ENCODE measurements around the gene P2RY11. TPM values are rescaled to one million over a fixed set of nuclear protein-coding genes. Genes with fewer than 3 reads are reported as not detected.

Gene P2RY11
- total RNA-seq, 1 experiment from 2014 or later = 23.7 TPM

- peaks cover 50% of the 10 kb centered on the region for H3F3A ChIP-seq (ENCODE audit: insufficient read depth, low read depth)
- intact Hi-C loops (cut with micrococcal nuclease; ENCODE audit: unreplicated experiment) = loop anchor here (10.0 kb wide), 1 partner anchor 172 kb away; the partner anchor contains the start of gene OLFM2
- peak overlapping the region; percentile 98 for H3K4me3 ChIP-seq
- 0 out of 2 replicates have a peak overlapping the region, but pooled peaks have one; percentile 48 for H3K27ac ChIP-seq
- no peaks in the 10 kb centered on the region for H3K9me3 ChIP-seq (ENCODE audit: insufficient read depth, low read depth)
- H4K20me1 ChIP-seq (ENCODE audit: insufficient read depth) = peaks cover 33% of the 10 kb centered on the region
- H2AFZ ChIP-seq = no peak overlapping the region
- ChIA-PET CTCF (no interaction called here), POLR2A (ENCODE audit: unreplicated experiment) (no interaction called here)
- TF ChIP-seq EZH2 (IDR thresholded peaks at IDR 0.05; ENCODE audit: low read depth) (no peak), CTCF (conservative IDR thresholded peaks at IDR 0.05) (no peak)
- no TSS peak for BruUV-seq (replicated peaks)
- H3K79me2 ChIP-seq (ENCODE audit: low read depth) = peaks cover 35% of the 10 kb centered on the region
- no peak for DNase-seq
- peak overlapping the region; percentile 88 for H3K4me2 ChIP-seq
- peaks cover 34% of the 10 kb centered on the region for H3K36me3 ChIP-seq (ENCODE audit: low read depth)
- no peaks in the 10 kb centered on the region for H3K9me2 ChIP-seq (ENCODE audit: insufficient read depth)
- H3K27me3 ChIP-seq (ENCODE audit: insufficient read depth, low read depth) = no peaks in the 10 kb centered on the region
- peaks cover 9% of the 10 kb centered on the region for H3K4me1 ChIP-seq (replicated peaks; ENCODE audit: insufficient read depth)
These were observed 4.2 kb upstream of the P2RY11 start for GRCh38 chr19:10107254-10107653.

GRCh38 chr19:10107817-10108367 lies 3.6 kb upstream of the P2RY11 start:
- Histone ChIP-seq H2AFZ (no peak overlapping the region), H3K4me1 (replicated peaks; ENCODE audit: insufficient read depth) (peaks cover 9% of the 10 kb centered on the region), H3K4me2 (peak overlapping the region; percentile 88), H3K4me3 (peak overlapping the region; percentile 98; the same call in 1 of the 2 replicates), H3K9me2 (ENCODE audit: insufficient read depth) (no peaks in the 10 kb centered on the region), H3K27ac (no peak overlapping the region), H3K36me3 (ENCODE audit: low read depth) (peaks cover 34% of the 10 kb centered on the region), H3K79me2 (ENCODE audit: low read depth) (peaks cover 35% of the 10 kb centered on the region), H3F3A (ENCODE audit: insufficient read depth, low read depth) (peaks cover 56% of the 10 kb centered on the region), H3K27me3 (ENCODE audit: insufficient read depth, low read depth) (no peaks in the 10 kb centered on the region), H4K20me1 (ENCODE audit: insufficient read depth) (peaks cover 39% of the 10 kb centered on the region), H3K9me3 (ENCODE audit: insufficient read depth, low read depth) (no peaks in the 10 kb centered on the region)
- TF ChIP-seq CTCF (conservative IDR thresholded peaks at IDR 0.05) (no peak), EZH2 (IDR thresholded peaks at IDR 0.05; ENCODE audit: low read depth) (no peak)
- no TSS peak for BruUV-seq (replicated peaks)
- no peak for DNase-seq
- CTCF ChIA-PET = interaction anchor here (0.7 kb wide), 1 partner anchor 272 kb away, joined by 4 read pairs; the partner anchor contains the start of gene TYK2
- POLR2A ChIA-PET (ENCODE audit: unreplicated experiment) = interaction anchor here (0.5 to 0.7 kb wide), 2 partner anchors 27 to 187 kb away, joined by 4 to 9 read pairs; no protein-coding TSS in a partner anchor
- intact Hi-C loops (cut with micrococcal nuclease; ENCODE audit: unreplicated experiment) = loop anchor here (10.0 kb wide), 1 partner anchor 173 kb away; the partner anchor contains the start of gene OLFM2

GRCh38 chr19:10109528-10109927 lies 2.0 kb upstream of the P2RY11 start:
- H3K27ac ChIP-seq = no peak overlapping the region
- H4K20me1 ChIP-seq (ENCODE audit: insufficient read depth) = peaks cover 55% of the 10 kb centered on the region
- no peak overlapping the region for H3K4me3 ChIP-seq
- POLR2A ChIA-PET (ENCODE audit: unreplicated experiment) = no interaction called here
- no peak for TF ChIP-seq CTCF (conservative IDR thresholded peaks at IDR 0.05)
- TF ChIP-seq EZH2 (IDR thresholded peaks at IDR 0.05; ENCODE audit: low read depth) = no peak
- H3K79me2 ChIP-seq (ENCODE audit: low read depth) = peaks cover 35% of the 10 kb centered on the region
- H3F3A ChIP-seq (ENCODE audit: insufficient read depth, low read depth) = peaks cover 72% of the 10 kb centered on the region
- H3K9me3 ChIP-seq (ENCODE audit: insufficient read depth, low read depth) = no peaks in the 10 kb centered on the region
- no TSS peak for BruUV-seq (replicated peaks)
- intact Hi-C loops (cut with micrococcal nuclease; ENCODE audit: unreplicated experiment) = loop anchor here (10.0 kb wide), 1 partner anchor 175 kb away; the partner anchor contains the start of gene OLFM2
- H3K27me3 ChIP-seq (ENCODE audit: insufficient read depth, low read depth) = no peaks in the 10 kb centered on the region
- no peak overlapping the region for H3K4me2 ChIP-seq
- DNase-seq = no peak
- H3K9me2 ChIP-seq (ENCODE audit: insufficient read depth) = no peaks in the 10 kb centered on the region
- H3K4me1 ChIP-seq (replicated peaks; ENCODE audit: insufficient read depth) = peaks cover 9% of the 10 kb centered on the region
- CTCF ChIA-PET = no interaction called here
- H3K36me3 ChIP-seq (ENCODE audit: low read depth) = peaks cover 34% of the 10 kb centered on the region
- no peak overlapping the region for H2AFZ ChIP-seq

Measured in PC-9 (cell line).